Stimulated activated CD8-positive, alpha-beta memory T cell treated with anti-CD3 and anti-CD28 coated beads, Interleukin-4, amount 100 ng/mL, for 4 hours (primary cell): ENCODE results near the gene CHPF.

Experiments
- DNase-seq, 2 donors: peaks; one replicate each; pipeline ENCODE4 v3.0.0-alpha.2; 2020; ENCODE audit warnings: low read depth in 2 of 2, low spot score in 1 of 2

CHPF gene

GRCh38 chr2:219543596-219544358, at the start of gene CHPF, which contains the start of gene TMEM198:
Gene CHPF, minus strand, starts transcription at chr2:219543809. Its CDS starts 271 bp downstream, at chr2:219543538.
Gene TMEM198, plus strand, starts transcription at chr2:219544028. Its CDS starts 700 bp downstream, at chr2:219544728.
- DNase-seq, result peak; percentile 78 to 84

- no peak for DNase-seq
Observed at GRCh38 chr2:219593154-219593553, 49.5 kb upstream of the CHPF start.

- DNase-seq, result no peak
Observed at GRCh38 chr2:219592736-219593135, 49.1 kb upstream of the CHPF start.

- no peak for DNase-seq
Observed at GRCh38 chr2:219591091-219591490, 47.5 kb upstream of the CHPF start.

GRCh38 chr2:219581346-219581745, 37.7 kb upstream of the CHPF start:
- DNase-seq, result no peak

GRCh38 chr2:219578811-219579613, 35.4 kb upstream of the CHPF start:
- no peak for DNase-seq

- no peak for DNase-seq
Observed at GRCh38 chr2:219576505-219577388, 33.1 kb upstream of the CHPF start.

- no peak for DNase-seq
Observed at GRCh38 chr2:219575566-219576504, 32.2 kb upstream of the CHPF start.

GRCh38 chr2:219574484-219575311, 31.1 kb upstream of the CHPF start:
- no peak for DNase-seq

GRCh38 chr2:219573166-219573565, 29.6 kb upstream of the CHPF start:
- DNase-seq, result no peak

- no peak for DNase-seq
Observed at GRCh38 chr2:219572237-219573001, 28.8 kb upstream of the CHPF start, which contains the start of gene INHA. Gene INHA, plus strand, starts transcription at chr2:219572310. Its CDS starts 65 bp downstream, at chr2:219572375.

- DNase-seq, result no peak
Observed at GRCh38 chr2:219571311-219572236, 28.0 kb upstream of the CHPF start, which contains the start of gene OBSL1. Gene OBSL1, minus strand, starts transcription at chr2:219571539. Its CDS starts 307 bp downstream, at chr2:219571232.

GRCh38 chr2:219570924-219571310, 27.3 kb upstream of the CHPF start:
- no peak for DNase-seq

- DNase-seq, result no peak
Observed at GRCh38 chr2:219570194-219570923, 26.8 kb upstream of the CHPF start.

- DNase-seq, result no peak
Observed at GRCh38 chr2:219569635-219570034, 26.0 kb upstream of the CHPF start.

- no peak for DNase-seq
Observed at GRCh38 chr2:219569041-219569440, 25.4 kb upstream of the CHPF start.
